Fibroblast of skin of left quadriceps (primary cell): Measurements from ENCODE around the gene PRAME.
A peak's percentile ranks its signal among the peaks of the same experiment; 100 is the strongest.

ENCODE experiments used
- DNase-seq, 2 experiments: peaks; one replicate each; pipeline ENCODE4 v3.0.0-alpha.2; 2013; ENCODE audit warnings: low read depth in 2 of 2

PRAME gene

GRCh38 chr22:22579869-22580604 lies 21.0 kb upstream of the PRAME start:
- DNase-seq, result no peak

- peak in 1 of 2 experiments; percentile 10 for DNase-seq
Observed at GRCh38 chr22:22578702-22579424, 19.8 kb upstream of the PRAME start.

- DNase-seq, result no peak
Observed at GRCh38 chr22:22576989-22577427, 17.9 kb upstream of the PRAME start.

DNA sequence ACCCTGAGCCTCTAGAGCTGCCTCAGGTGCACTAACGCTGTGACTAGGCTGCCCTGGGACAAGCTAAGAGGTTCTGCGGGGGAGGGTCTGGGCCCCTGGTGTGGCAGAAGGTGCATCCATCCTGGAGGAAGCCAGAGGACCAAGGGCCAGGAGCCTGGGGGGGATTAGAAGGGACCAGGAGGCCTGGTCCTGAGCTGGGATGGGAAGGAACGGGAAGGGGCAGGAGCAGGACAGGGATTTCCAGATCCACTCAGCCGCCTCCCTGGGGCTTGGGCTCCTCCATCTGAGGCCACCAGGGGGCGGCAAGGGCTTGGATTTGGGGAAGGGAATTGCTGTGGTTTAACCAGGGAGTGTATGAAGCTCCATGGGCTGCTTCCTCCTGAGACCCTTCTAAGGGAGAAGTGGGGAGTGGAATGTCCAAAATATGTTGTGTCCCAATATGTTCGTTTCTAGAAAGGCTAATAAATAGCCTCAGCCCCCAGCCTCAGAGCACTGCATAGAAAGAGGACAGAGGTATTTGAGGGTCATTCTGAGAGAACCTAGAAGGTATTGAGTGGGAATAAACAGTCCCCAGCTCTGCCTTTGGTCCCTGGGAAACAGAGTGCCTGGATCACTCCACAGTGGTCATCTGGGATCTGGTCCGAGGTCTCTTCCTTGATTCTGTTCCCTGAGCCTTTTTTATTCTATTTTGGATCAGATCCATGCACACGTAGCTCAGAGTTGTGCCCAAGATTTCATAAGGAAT lies 17.4 kb upstream of the PRAME start:
- DNase-seq, result peak in 1 of 2 experiments; percentile 13

DNA sequence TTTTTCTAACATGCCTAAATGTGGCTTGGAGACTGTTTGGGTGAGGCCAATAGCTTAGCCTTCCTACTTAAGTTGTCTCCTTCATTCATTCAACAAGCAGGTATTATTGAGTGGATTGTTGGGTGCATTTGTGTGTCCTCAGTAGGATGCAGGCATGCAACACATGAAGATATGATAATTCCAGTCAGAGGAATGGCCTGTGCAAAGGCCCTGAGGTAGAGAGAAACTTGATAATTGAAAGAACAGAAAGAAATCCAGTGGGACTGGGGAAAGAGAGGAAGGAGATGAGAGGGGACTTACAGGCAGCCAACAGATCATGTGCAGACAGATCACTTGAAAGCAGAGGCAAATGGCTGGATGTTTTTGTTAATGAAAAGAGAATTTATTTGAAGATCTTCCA lies 15.3 kb upstream of the PRAME start:
- no peak for DNase-seq

DNA sequence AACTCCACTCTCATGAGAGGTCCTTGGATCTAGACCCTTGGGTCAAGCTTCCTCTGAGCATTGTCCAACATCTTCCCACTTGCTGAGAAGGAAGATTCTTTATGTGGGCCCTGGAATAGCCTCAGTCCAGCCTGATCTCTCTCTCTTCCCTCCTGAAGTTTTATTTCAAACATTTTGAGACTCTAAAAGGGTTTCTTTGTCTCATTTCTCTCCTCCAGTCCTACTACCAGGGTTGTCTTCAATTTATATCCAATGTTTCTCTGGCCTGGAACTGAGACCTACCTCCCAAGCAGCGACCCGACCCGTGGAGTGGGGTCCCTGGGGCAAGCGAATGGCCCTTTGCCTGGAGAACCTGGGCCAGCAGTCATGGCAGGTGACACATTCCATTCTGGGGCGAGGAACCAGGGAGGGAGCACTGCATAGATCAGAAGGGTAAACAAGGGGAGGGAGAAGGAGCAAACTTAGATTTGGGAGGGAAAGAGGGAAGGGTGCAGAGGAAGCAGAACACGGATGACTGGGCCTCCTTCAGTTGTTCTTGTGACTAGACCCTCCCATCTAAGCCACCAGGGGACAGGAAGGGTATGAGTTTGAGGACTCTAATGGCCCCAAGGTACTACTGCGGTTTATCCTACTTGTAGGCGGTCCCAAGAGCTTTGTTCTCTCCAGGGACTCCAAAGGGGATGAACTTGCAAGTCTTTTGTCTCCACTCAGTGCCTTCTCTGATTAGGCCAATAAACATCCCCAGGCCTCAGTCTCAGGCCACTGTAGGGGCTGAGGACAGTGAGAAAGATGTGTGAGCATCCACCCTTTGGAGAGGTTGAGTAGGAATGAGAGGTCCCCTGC lies 14.2 kb upstream of the PRAME start:
- no peak for DNase-seq

DNA sequence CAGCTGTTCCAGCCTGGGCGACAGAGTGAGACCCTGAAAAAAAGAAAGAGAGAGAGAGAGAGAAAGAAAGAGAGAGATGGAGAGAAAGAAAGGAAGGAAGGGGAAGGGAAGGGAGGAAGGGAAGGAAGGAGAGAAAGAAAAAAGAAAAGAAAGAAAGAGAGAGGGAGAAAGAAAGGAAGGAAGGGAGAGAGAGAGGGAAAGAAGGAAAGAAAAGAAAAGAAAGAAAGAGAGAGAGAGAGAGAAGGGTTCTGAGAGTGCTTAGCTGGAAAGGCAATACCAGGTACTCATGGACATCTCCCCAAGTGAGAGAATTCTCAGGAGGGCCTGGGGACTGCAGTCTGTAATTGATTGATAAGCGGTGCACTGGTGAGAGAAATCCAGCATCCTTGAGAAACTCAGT lies 12.8 kb upstream of the PRAME start:
- no peak for DNase-seq

GRCh38 chr22:22571429-22571828 lies 12.4 kb upstream of the PRAME start:
- DNase-seq, result no peak

DNA sequence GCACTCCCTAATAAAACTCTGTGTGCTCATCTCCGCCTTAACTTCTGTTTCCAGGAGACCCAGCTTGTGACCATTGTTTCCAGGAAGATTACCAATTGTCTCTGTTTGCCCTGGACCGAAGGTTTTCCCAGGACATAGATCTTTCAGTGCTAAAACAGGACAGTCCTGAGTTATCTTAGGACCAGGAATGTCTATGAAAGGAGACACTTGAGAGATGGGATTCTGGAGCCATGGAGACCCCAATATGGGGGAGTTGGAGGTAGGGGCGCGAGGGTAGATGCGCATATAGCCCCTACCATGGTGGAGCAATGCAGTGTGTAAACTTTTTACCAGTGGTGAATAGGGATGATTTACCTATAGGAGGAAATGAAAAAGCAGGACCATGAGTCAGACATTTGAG lies 10.2 kb upstream of the PRAME start:
- DNase-seq, result no peak

DNA sequence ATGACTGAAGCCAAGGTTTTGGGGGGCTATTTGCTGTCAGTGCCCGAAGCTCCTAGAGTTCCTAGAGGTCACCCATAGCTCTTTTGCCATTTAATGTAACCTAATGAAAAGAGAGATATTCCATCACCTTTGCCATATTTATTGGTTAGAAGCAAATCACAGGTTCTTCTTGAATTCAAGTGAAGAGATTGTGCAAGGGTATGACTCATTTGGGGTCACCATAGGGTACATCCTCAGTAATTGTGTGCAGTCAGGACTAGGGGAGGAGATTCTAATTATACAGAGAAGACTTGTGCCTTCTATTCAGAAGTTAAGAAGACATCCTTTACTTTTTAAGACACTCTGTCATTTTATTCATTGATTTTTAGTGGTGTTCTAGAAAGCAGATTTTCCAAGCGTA lies 6.9 kb upstream of the PRAME start:
- DNase-seq, result no peak

DNA sequence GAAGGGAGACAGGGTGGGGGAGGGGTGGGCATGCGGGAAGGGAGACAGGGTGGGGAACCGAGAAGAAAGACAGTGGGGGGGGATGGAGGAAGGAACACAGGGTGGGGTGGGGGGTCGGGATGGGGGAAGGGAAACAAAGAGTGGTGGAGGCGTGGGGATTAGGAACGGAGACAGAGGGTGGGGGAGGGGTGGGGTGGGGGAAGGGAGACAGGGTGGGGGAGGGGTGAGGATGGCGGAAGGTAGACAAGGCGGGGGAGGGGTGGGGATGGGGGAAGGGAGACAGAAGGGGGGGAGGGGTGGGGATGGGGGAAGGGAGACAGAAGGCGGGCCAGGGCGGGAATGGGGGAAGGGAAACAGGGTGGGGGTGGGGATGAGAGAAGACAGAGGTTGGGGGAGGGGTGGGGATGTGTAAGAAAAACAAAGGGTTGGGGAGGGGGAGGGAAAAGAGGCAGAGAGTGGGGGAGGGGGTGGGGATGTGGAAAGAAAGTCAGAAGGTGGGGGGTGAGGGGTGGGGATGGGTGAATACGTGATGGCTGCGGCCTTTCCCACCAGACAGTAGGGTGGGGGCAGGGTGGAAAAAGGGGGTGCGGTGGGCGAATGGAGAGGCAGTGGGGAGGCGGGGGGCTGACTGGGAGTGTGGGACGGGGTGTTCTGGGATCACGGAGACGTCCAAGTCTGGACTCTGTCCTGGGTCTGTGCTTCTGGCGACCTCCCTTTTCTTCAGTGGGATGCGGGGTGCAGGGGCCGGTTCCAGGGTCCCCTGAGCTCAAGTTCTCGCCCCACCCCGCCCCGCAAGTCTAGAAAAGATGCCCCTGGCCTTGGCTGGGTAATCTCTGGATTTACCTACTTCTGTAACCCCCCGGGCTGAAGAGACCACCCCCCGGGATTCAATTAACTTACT lies 744 bp downstream of the PRAME start:
- DNase-seq, result no peak

DNA sequence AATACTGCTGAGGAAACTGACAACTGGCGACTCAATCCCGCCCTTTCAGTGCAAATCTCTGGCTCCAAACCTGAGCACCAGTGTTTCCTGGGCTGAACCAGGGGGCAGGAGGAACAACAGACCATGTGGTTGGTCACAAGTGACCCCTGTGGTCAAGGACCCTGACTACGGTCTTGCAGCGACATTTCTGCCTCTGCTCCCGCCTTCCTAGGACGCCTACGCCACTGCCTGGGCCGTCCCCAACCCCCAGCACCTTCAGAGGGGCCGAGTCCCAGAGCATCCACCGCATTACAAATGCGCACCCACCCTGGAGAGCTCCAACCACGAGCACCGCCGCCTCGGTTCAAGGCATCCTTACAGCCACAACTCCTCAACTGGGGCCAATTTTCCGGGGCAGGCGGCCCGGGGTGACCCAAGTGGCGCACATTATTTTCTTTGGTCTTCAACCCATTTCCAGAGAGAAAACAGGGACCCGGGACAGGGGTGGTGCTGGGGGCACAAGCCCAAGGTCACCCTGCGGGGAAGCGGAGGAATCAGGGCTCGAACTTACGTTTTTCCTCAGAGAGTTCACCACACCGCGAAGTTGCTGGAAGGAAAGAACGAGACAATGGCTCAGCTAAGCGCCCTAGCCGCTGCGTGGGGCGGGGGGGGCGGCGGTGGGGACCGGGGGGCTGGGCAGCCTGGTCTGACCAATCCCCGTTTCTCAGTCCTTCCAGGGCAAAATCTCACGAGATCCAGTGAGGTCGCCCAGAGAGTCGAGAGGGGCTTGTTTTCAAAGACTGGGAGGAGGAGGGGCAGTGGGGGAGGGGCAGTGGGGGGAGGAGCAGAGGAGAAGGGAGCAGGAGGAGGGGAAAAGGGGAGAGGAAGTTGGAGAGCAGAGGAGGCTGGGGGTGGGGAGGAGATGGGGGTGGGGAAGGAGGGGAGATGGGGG lies 1.8 kb downstream of the PRAME start:
- DNase-seq, result no peak

- DNase-seq, result no peak
Observed at GRCh38 chr22:22556578-22556977, 2.5 kb downstream of the PRAME start.

DNA sequence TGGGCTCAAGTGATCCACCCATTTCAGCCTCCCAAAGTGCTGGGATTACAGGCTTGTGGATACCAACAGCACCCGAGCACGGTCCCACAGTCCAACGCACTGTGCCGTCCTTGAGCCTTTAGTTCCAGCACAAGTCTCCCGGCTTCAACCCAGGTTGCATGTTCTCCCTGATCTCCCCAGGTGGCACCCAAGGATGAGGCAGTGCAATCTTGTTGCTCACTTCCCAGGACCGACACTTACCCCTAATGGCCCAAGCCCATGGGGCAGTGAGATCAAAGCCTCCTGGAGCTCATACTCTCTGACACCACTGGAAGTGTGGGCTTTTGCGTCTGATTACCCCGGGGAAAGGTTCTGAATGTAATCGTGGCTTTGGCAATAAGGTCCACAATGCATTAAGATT lies 3.5 kb downstream of the PRAME start:
- no peak for DNase-seq

GRCh38 chr22:22554587-22555284 lies 4.3 kb downstream of the PRAME start:
- no peak for DNase-seq

DNA sequence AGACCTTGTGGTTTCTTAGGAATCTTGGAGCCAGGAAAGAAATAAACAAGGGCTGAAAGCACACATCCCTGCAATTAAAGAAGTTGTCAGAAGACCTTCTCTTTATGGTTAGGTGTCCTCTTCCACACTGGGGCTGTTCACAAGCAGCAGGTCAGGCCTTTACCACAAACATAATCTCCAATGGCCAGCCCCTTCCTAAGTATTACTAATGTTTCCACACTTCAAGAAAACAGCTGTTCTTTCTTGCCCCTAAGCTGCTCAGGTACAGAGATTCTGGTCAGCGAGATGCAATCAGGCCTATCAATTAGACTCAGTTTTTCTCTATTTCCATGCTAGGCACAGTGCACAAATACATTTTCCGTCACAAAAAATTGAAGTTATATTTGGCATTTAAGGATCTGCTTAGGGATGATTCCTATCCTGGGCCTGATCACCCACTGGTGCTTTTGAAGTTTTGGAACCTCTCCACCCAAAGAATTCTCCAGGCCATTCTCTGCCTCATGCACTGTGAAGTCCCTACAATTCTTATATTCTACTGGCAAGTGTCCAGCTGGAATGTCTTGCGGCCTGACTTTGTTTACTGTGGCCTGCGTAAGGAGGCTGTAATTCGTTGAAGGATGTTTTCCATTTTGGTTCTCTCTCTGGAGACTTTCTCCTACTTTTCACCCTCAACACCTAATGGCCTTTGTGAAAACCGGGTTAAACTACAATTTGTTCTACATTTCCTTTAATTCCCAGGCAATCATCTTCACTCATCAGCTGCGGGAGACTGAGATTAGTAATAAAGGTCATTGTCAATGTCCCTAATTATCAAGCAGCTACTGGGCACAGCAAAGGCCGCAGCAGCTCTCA lies 5.1 kb downstream of the PRAME start:
- no peak for DNase-seq

DNA sequence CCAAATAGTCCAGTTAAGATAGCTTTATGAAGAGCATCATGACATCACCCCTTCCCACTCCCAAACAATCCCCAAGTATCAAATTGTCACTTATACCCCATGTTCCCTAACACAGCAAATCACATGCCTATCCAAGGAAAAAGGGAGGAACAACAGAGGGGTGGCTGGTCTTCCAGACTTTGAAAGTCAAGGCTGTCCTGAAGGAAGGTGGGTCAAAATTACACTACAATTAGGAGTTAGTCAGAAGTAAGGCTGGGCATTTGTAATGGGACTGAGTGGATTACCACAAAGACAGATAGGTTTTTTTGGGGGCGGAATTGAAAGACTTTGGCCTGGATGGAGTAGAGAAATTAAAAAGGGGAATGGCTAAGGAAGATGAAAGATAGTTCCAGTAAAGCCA lies 5.9 kb downstream of the PRAME start:
- DNase-seq, result no peak

DNA sequence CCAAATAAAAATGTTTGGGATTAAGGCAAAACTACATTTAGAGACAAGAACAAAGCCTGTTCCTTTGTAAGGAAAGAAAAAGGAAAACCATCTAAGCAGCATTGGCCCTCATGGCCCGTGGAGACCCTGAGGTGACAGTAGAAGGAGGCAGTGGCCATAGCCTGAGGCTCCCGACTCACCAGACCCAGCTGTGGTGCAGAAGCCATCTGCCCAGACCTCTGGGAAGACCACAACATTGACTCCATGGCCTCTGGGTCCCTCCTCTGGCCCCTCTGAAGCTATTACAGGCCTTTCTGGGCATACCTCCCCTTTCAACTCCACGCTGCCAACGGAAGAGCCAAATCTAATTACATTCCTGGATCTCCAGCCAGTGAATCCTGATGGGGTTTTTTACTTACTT lies 6.4 kb downstream of the PRAME start:
- DNase-seq, result no peak
